Activated CD4-positive, alpha-beta T cell treated with anti-CD3 and anti-CD28 coated beads for 4 hours (primary cell): ENCODE data around the gene TTC5.
"Not testable (repeated sequence)": the region's sequence is repeated elsewhere in the genome, so short reads cannot be mapped to it uniquely, and the experiment has no call there.

Experiments used
- DNase-seq, 2 donors: peaks; one replicate each; pipeline ENCODE4 v3.0.0-alpha.2; 2020

Gene TTC5

GRCh38 chr14:20302042-20302755, 3.6 kb downstream of the TTC5 start:
- no peak for DNase-seq

- DNase-seq, result no peak
These were observed 10.7 kb downstream of the TTC5 start for GRCh38 chr14:20295067-20295466.

GRCh38 chr14:20294636-20295035, 11.1 kb downstream of the TTC5 start:
- no peak for DNase-seq

- not testable (repeated sequence) for DNase-seq
These were observed 23.8 kb downstream of the TTC5 start for GRCh38 chr14:20281998-20282397.

GRCh38 chr14:20280265-20280664, 25.5 kb downstream of the TTC5 start:
- DNase-seq, result not testable (repeated sequence)

GRCh38 chr14:20278414-20278813, 27.3 kb downstream of the TTC5 start:
- DNase-seq, result peak in 1 of 2 donors; percentile 2

GRCh38 chr14:20277409-20277808, 28.3 kb downstream of the TTC5 start:
- DNase-seq, result no peak

- DNase-seq, result no peak
These were observed 31.7 kb downstream of the TTC5 start for GRCh38 chr14:20274062-20274461.

- DNase-seq, result not testable (repeated sequence)
These were observed 41.4 kb downstream of the TTC5 start for GRCh38 chr14:20264361-20264760.

- no peak for DNase-seq
These were observed 43.1 kb downstream of the TTC5 start for GRCh38 chr14:20262642-20263128.

- DNase-seq, result no peak
These were observed 58.0 kb downstream of the TTC5 start for GRCh38 chr14:20247646-20248246.
